Measurements from ENCODE around the gene OR6F1.
"Not testable (repeated sequence)": the region's sequence is repeated elsewhere in the genome, so short reads cannot be mapped to it uniquely, and the experiment has no call there.

Gene OR6F1
- 0 reads per million in 2 donors for total RNA-seq

GRCh38 chr1:247716546-247716945 is at the start of gene OR6F1:
OR6F1 (minus strand) TSS chr1:247716646; CDS start chr1:247712755, 3,891 bp downstream.
- DNase-seq: no peak

GRCh38 chr1:247760456-247760855 is 44.0 kb upstream of the OR6F1 start, which contains the start of gene OR1C1:
OR1C1 (minus strand) TSS chr1:247760556; CDS start chr1:247758406, 2,150 bp downstream.
- DNase-seq: no peak

GRCh38 chr1:247754311-247754710 is 37.9 kb upstream of the OR6F1 start:
- not testable (repeated sequence) for DNase-seq

- no peak for DNase-seq
These were observed 33.4 kb upstream of the OR6F1 start for GRCh38 chr1:247749870-247750269.

GRCh38 chr1:247748041-247748440 is 31.6 kb upstream of the OR6F1 start, which contains the start of gene OR14A2:
OR14A2 (minus strand) TSS chr1:247748141.
- no peak for DNase-seq

GRCh38 chr1:247747616-247748015 is 31.2 kb upstream of the OR6F1 start:
- DNase-seq: no peak

GRCh38 chr1:247746391-247746935 is 30.0 kb upstream of the OR6F1 start:
- DNase-seq: no peak

- DNase-seq: not testable (repeated sequence)
These were observed 25.8 kb upstream of the OR6F1 start for GRCh38 chr1:247742215-247742760.

GRCh38 chr1:247741756-247742155 is 25.3 kb upstream of the OR6F1 start:
- DNase-seq: no peak

GRCh38 chr1:247740721-247741120 is 24.3 kb upstream of the OR6F1 start:
- no peak for DNase-seq

GRCh38 chr1:247738315-247738714 is 21.9 kb upstream of the OR6F1 start, which contains the start of gene OR14K1:
OR14K1 (plus strand) TSS chr1:247738615; CDS start chr1:247738615, 0 bp downstream.
- DNase-seq: no peak

GRCh38 chr1:247721222-247721621 is 4.8 kb upstream of the OR6F1 start:
- no peak for DNase-seq

- DNase-seq: no peak
These were observed 2.7 kb downstream of the OR6F1 start for GRCh38 chr1:247713753-247714152.

- DNase-seq: not testable (repeated sequence)
These were observed 5.8 kb downstream of the OR6F1 start for GRCh38 chr1:247710681-247711080.

- DNase-seq: no peak
These were observed 15.1 kb downstream of the OR6F1 start for GRCh38 chr1:247701338-247701737.

- DNase-seq: peak in 2 of 5 experiments; percentile 1 to 29
These were observed 35.1 kb downstream of the OR6F1 start for GRCh38 chr1:247681288-247681897.

GRCh38 chr1:247680171-247680570 is 36.3 kb downstream of the OR6F1 start:
- no peak for DNase-seq

- no peak for DNase-seq
These were observed 36.8 kb downstream of the OR6F1 start, which contains the start of gene OR13G1 for GRCh38 chr1:247679639-247680038. OR13G1 (minus strand) TSS chr1:247679739; CDS start chr1:247673041, 6,698 bp downstream.

GRCh38 chr1:247669225-247669624 is 47.2 kb downstream of the OR6F1 start:
- DNase-seq: no peak
